Islet of Langerhans (tissue), 1 donor: ENCODE measurements around the gene GPHN.

Experiments used
- FAIRE-seq: peaks from one replicate; lab custom pipeline; 2011; peaks lifted over from hg19 to GRCh38; lab: Jason Lieb, UNC

GPHN gene

GRCh38 chr14:66959437-66960050 is 451.6 kb downstream of the GPHN start:
- FAIRE-seq, result peak; percentile 43

- FAIRE-seq, result no peak
These were observed 457.9 kb downstream of the GPHN start for GRCh38 chr14:66965831-66966230.

GRCh38 chr14:66972469-66972868 is 464.5 kb downstream of the GPHN start:
- FAIRE-seq, result peak; percentile 76

- no peak for FAIRE-seq
These were observed 466.6 kb downstream of the GPHN start for GRCh38 chr14:66974397-66975025.

- FAIRE-seq, result peak; percentile 41
These were observed 467.3 kb downstream of the GPHN start for GRCh38 chr14:66975251-66975650.

DNA sequence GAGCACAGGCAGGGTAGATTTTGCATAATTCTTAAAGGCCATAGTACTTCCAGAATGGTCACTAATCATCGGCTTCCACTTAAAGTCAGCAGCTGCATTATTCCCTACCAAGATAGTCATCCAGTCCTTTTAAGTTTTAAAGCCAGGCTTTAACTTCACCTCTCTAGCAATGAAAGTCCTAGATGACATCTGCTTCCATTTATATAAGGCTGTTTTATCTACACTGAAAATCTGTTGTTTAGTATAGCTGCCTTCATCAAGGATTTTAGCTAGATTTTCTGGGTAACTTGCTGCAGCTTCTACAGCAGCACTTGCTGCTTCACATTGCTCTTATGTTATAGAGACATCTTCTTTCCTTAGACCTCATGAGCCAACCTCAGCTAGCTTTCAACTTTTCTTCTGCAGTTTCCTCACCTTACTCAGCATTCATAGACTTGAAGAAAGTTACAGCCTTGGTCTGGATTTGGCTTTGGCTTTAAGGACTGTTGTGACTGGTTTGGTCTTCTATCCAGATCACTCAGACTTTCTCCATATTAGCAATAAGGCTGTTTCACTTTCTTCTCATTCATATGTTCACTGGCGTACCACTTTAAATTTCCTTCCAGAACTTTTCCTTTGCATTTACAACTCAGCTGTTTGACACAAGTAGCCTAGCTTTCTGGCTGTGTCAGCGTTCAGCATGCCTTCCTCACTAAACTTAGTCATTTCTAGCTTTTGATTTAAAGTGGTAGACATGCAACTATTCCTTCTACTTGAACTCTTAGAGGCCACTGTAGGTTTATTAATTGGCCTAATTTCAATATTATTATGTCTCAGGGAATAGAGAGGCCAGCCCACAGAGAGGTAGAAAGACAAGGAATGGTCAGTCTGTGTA is 471.4 kb downstream of the GPHN start:
- FAIRE-seq, result no peak

DNA sequence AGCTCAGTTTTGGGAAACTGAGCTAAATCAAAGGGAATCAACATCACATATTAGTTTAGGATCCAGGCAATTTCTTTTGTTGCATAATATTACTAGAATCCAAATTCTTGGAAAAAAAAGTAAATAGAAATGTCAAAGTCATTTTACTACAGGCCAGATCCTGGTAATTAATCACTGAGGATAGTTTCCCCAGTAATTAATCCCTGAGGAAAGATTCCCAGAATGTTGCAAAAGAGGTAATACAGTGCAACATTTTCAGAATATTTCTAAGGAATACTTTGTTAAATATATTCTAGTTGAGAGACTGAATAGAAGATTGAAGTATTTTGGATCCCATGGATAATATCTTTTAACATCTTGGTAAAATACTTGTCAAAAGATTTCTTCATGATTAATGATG is 474.3 kb downstream of the GPHN start:
- peak; percentile 5 for FAIRE-seq

DNA sequence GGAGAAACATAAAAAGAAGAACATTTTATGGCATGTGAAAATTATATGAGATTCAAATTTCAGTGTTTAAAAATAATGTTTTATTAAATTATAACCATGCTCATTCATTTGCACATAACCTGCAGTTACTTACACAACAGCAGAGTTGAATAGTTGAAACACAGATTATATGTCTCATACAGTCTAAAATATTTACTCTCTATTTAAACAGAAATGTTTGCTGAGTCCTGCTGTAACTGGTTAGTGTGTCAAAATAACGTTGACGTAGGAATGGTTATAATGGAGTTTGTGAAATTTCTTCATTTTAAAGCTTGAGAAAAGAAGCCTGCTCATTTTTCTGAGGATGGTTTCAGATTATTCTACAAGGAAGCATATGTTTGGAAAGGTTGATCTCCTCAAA is 484.8 kb downstream of the GPHN start:
- FAIRE-seq, result no peak

DNA sequence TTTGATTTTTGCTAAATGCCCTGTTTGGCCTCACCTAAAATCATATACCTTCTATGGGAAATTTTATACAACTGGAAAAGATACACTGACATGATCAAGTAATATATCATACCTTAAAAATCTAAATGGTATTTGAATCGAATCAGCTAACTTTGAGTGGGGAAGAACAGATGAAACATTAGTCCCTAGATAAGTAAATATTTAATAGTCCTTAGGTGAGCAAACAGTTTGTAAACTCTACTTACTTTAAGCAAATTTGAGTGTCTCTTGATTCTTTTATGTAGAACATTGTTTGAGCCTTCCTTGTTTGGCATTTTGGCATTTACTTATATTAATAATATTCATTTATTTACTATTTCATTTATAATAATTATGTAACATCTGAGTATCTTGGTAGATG is 485.6 kb downstream of the GPHN start:
- peak; percentile 78 for FAIRE-seq

DNA sequence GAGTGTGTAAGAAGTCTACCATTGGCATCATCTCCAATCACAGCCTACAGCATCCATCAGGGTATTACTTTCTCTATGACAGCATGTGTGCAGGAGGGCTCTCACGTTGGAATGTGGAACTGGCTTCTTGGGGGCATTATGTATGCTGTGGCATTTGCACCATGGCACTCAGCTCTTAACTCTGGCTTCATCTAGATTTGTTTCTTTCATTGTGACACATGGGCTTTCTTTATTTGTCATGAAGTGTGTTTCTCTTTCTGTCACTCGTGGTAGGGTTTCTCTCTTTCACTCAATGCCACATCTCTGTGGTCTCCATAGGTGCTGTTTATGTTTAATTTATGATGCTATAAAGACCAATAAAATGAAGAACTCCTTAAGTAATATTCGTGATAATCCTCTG is 490.1 kb downstream of the GPHN start:
- FAIRE-seq, result no peak

- no peak for FAIRE-seq
These were observed 492.0 kb downstream of the GPHN start for GRCh38 chr14:66999978-67000377.

- FAIRE-seq, result no peak
These were observed 495.2 kb downstream of the GPHN start for GRCh38 chr14:67002994-67003753.

GRCh38 chr14:67004521-67004920 is 496.6 kb downstream of the GPHN start:
- no peak for FAIRE-seq

GRCh38 chr14:67010602-67011001 is 502.7 kb downstream of the GPHN start:
- FAIRE-seq, result peak; percentile 9

DNA sequence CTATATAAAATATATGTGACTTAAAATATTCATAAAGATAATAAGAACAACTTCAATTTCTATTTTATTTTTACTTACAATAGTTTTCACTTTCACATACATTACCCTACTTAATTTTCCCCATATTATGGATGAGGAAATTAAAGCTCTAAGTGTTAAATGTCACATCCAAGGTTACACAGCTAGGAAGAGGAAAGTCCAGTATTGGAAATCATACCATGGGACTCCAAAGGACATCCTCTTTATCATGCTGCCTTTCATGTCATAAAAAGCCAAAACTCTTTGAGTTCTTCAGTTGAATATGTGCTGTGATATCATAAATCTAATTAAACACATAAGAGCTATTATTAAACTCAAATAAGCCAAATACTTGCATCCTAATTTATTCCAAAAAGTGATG is 508.9 kb downstream of the GPHN start:
- FAIRE-seq, result no peak

DNA sequence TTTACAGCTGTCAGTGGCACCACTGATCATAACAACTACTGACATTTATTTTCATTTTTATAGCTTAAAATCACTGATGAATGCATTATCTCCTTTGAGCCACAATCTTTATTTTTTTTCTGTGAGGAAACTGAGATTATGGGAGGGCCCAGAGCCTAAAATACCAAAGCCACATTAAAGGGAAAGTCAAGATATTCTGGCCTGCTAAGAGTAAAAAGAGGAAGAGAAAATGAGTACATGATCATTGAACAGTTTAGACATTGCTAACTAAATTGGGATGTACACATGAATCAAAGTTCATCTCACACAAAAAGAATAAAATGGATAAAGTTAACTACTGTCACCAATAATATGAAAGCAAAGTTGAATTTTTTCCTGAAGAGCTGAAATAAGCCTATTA is 510.8 kb downstream of the GPHN start:
- no peak for FAIRE-seq

DNA sequence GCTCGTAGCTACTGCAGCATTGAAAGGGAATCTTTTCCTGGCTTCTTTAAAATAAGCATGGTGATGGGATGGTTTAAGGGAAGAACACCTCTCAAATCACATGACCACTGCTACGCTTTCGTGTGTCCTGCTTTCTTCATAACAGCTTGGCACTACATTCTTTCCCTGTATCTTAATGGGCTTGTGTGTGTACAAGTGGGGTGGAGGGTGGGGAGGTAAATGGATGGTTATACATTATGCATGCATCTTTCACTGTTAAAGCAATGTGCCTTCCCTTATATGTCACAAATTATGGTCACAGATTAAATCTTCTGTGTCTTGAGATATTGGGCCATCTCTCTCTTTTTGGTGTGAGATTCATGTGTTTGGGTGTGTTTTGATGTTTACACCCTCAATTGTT is 511.8 kb downstream of the GPHN start:
- no peak for FAIRE-seq

DNA sequence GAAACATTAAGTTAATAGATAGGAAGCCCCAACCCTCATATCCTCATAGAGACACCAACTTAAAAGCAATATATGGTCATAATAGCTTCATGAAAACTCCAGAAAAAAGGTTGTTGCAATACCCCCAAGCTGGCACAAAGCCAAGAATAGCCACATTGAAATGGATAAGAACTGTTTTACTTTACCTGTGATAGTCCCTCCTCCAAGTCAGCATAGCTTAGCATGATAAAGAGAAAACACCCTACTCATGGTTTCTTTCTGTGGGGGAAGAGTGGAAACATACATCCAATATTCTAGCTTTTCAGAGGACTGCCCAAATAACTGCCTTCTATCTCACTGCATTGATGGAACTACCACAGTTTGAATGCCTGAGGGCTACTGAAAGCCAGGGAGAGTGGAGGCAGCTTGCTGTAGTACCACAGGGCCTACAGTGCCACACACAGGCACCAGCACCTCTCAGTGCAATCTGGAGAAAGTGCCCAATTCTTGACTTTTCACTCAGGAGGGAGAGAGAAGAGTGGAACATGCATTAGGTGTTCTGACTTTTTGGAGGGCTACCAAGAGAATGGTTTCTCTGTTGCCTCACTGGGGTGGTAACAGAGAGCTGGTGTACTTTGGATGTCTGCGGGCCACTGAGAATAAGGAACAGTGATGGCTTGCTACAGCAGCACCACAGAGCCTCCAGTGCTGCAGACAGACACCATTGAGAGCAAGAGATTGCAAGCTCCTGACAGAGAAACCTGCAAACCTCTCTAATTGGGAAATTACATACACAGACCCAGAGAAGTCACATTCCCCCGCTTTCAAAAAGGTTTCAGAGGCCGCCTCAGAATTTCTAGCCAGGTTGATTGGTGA is 524.2 kb downstream of the GPHN start:
- no peak for FAIRE-seq

- FAIRE-seq, result no peak
These were observed 537.5 kb downstream of the GPHN start for GRCh38 chr14:67045440-67045839.

DNA sequence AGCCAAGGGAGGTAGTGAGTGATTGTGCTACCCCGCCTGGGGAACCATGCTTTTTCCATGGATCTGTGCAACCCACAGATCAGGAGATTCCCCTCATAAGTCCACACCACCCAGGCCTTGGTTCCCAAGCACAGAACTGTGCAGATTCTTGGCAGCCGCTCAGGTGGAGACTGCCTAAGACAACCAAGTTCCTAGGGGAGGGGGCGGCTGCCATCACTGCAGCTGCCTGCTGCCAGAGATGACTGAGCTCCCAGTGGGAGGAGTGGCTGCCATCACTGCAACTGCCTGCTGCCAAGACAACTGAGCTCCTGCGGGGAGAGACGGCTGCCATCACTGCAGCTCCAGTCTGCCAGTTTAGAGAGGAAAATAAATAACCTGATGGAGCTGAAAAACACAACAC is 542.9 kb downstream of the GPHN start:
- no peak for FAIRE-seq

DNA sequence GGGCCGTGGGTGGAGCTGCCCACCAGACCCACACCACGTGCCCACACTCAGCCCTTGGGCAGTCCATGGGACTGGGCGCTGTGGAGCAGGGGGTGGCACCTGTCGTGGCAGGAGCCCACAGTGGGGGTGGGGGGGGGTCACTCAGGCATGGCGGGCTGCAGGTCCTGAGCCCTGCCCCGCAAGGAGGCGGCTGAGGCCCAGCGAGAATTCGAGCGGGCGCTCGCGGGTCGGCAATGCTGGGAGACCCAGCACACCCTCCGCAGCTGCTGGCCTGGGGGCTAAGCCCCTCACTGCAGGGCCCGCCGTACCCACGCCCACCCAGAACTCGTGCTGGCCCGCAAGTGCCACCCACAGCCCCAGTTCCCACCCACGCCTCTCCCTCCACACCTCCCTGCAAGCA is 548.7 kb downstream of the GPHN start:
- no peak for FAIRE-seq

DNA sequence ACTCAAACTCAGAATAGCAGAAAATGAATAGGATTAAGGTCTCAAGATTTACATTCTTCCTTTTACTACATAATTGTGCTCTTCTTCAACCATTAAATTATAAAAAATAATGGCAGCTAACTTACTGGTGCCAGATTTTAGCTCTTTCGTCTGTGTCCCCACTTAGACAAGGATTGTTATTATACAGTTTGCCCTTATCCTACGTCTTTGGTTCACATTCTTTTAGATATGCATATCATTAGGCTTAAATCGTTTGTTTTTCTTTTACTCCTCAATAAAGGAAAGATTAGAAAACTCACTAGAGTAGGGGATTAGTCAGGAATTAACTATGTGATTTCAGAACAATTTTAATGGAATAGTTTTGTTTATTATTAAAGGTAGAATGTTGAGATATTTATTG is 551.6 kb downstream of the GPHN start:
- FAIRE-seq, result no peak
